ENCODE measurements around the gene GRM4. TPM values are rescaled to one million over a fixed set of nuclear protein-coding genes. Genes with fewer than 3 reads are reported as not detected.

Gene GRM4
- total and polyA plus RNA-seq, 4 donors: not detected

- no peaks in the 10 kb centered on the region for H3K9me3 ChIP-seq (ENCODE audit: control insufficient read depth in 4 of 4, low read length in 3 of 4)
- 96% methylated on average over 4 of the region's 4 CpGs for WGBS
- no peaks in the 10 kb centered on the region for H3K27me3 ChIP-seq (ENCODE audit: control insufficient read depth in 4 of 4, insufficient read depth in 4 of 4, low read length in 3 of 4)
- no peak for DNase-seq (ENCODE audit: low spot score)
- no peaks in the 10 kb centered on the region for H3K36me3 ChIP-seq (ENCODE audit: control insufficient read depth in 4 of 4, insufficient read depth in 3 of 4, low read depth in 1 of 4, low read length in 3 of 4)
- no peak overlapping the region for H3K4me3 ChIP-seq (ENCODE audit: low read depth in 1 of 3, low read length in 3 of 3)
- H3K4me1 ChIP-seq (ENCODE audit: control insufficient read depth in 4 of 4, insufficient read depth in 4 of 4, low read length in 3 of 4): peaks cover 5 to 21% (median 14%) of the 10 kb centered on the region in 4 donors
- TF ChIP-seq SP1 (IDR thresholded peaks at IDR 0.05) (no peak), YY1 (IDR thresholded peaks at IDR 0.05) (no peak), RAD21 (IDR thresholded peaks at IDR 0.05) (no peak), ZBTB33 (IDR thresholded peaks at IDR 0.05) (no peak), CTCF (IDR thresholded peaks at IDR 0.05; ENCODE audit: low read depth, low read length, missing input control) (no peak), RXRA (IDR thresholded peaks at IDR 0.05) (no peak), ATF3 (IDR thresholded peaks at IDR 0.05) (no peak), HNF4G (IDR thresholded peaks at IDR 0.05) (no peak), MAX (IDR thresholded peaks at IDR 0.05) (no peak), HNF4A (conservative IDR thresholded peaks at IDR 0.05) (no peak), FOXA1 (IDR thresholded peaks at IDR 0.05) (no peak)
- H3K9ac ChIP-seq (ENCODE audit: low read depth in 1 of 2, low read length in 2 of 2): no peak overlapping the region
- no peak overlapping the region for H3K27ac ChIP-seq (ENCODE audit: low read depth in 1 of 2, low read length in 2 of 2)
Measured at GRCh38 chr6:33991610-33992009, 154.3 kb downstream of the GRM4 start.

- peak; percentile 31 for DNase-seq (ENCODE audit: low spot score)
- H3K9me3 ChIP-seq (ENCODE audit: control insufficient read depth in 4 of 4, low read length in 3 of 4): no peaks in the 10 kb centered on the region
- TF ChIP-seq YY1 (IDR thresholded peaks at IDR 0.05) (no peak), ATF3 (IDR thresholded peaks at IDR 0.05) (no peak), EGR1 (IDR thresholded peaks at IDR 0.05; ENCODE audit: low read depth in 2 of 2) (no peak), FOXA1 (IDR thresholded peaks at IDR 0.05) (no peak), SP1 (IDR thresholded peaks at IDR 0.05) (no peak), RAD21 (IDR thresholded peaks at IDR 0.05) (no peak), HNF4A (conservative IDR thresholded peaks at IDR 0.05) (no peak), JUND (IDR thresholded peaks at IDR 0.05) (no peak), ZBTB33 (IDR thresholded peaks at IDR 0.05) (no peak), GABPA (IDR thresholded peaks at IDR 0.05 in 1 of 2, conservative IDR thresholded peaks at IDR 0.05 in 1 of 2) (no peak)
- no peak overlapping the region for H3K27ac ChIP-seq (ENCODE audit: low read depth in 1 of 2, low read length in 2 of 2)
- no peaks in the 10 kb centered on the region for H3K36me3 ChIP-seq (ENCODE audit: control insufficient read depth in 4 of 4, insufficient read depth in 3 of 4, low read depth in 1 of 4, low read length in 3 of 4)
- WGBS: 80% methylated on average over 5 of the region's 5 CpGs
- no peaks in the 10 kb centered on the region for H3K27me3 ChIP-seq (ENCODE audit: control insufficient read depth in 4 of 4, insufficient read depth in 4 of 4, low read length in 3 of 4)
- no peak overlapping the region for H3K4me3 ChIP-seq (ENCODE audit: low read depth in 1 of 3, low read length in 3 of 3)
- H3K9ac ChIP-seq (ENCODE audit: low read depth in 1 of 2, low read length in 2 of 2): no peak overlapping the region
- H3K4me1 ChIP-seq (ENCODE audit: control insufficient read depth in 4 of 4, insufficient read depth in 4 of 4, low read length in 3 of 4): peaks cover 3 to 12% (median 6%) of the 10 kb centered on the region in 4 donors
Measured at GRCh38 chr6:33990061-33990541, 155.8 kb downstream of the GRM4 start.
